Measurements from ENCODE around the gene RBM15B.

- no peak for TF ChIP-seq CTCF (IDR thresholded peaks at IDR 0.05; ENCODE audit: low read depth, low read length)
- no peak for TF ChIP-seq EZH2phosphoT487 (IDR thresholded peaks at IDR 0.05; ENCODE audit: low read depth)
Observed at GRCh38 chr3:51397392-51397791, 6.3 kb downstream of the RBM15B start.
